H7 (cell line): Measurements from ENCODE around the gene ST3GAL2. TPM values are rescaled to one million over a fixed set of nuclear protein-coding genes. Genes with fewer than 3 reads are reported as not detected.
"Not testable (repeated sequence)": the region's sequence is repeated elsewhere in the genome, so short reads cannot be mapped to it uniquely, and the experiment has no call there.

Experiments
- DNase-seq: peaks from one replicate; pipeline ENCODE4 v3.0.0; 2012
- H3K27me3 ChIP-seq: 2 replicates; pipeline ENCODE4 v1.6.0; 2011; ENCODE audit warnings: mild to moderate bottlenecking, low read length; ENCODE audit not compliant: control insufficient read depth, insufficient read depth
- H3K36me3 ChIP-seq: replicated peaks from 2 replicates; pipeline ENCODE4 v1.5.1; 2011; ENCODE audit warnings: low read length; ENCODE audit not compliant: control insufficient read depth, insufficient read depth
- H3K4me3 ChIP-seq: 2 replicates; pipeline ENCODE4 v1.5.1; 2011; ENCODE audit warnings: low read depth, mild to moderate bottlenecking, control low read depth, low read length, moderate library complexity; ENCODE audit not compliant: insufficient read depth
- total RNA-seq: library from RNA; depleted of rRNA; stranded (reverse); fragments of >200 nt; shearing (Covaris generic); gene quantifications from 2 replicates; pipeline ENCODE4 v1.2.3, GENCODE V29; 2014

The ST3GAL2 gene
- total RNA-seq, 1 experiment from 2014 or later: 62.7 TPM

GRCh38 chr16:70398177-70398743, 40.6 kb downstream of the ST3GAL2 start:
- H3K36me3 ChIP-seq: peaks cover 27% of the 10 kb centered on the region
- DNase-seq: peak; percentile 25

GRCh38 chr16:70396246-70396904, 42.5 kb downstream of the ST3GAL2 start:
- peak; percentile 27 for DNase-seq
- H3K36me3 ChIP-seq: peaks cover 32% of the 10 kb centered on the region
- no peak overlapping the region for H3K4me3 ChIP-seq
- H3K27me3 ChIP-seq: no peaks in the 10 kb centered on the region

More at GRCh38 chr16:70398177-70398743, 40.6 kb downstream of the ST3GAL2 start:
- Histone ChIP-seq H3K4me3 (no peak overlapping the region), H3K27me3 (no peaks in the 10 kb centered on the region)

- H3K27me3 ChIP-seq: no peaks in the 10 kb centered on the region
- peaks cover 29% of the 10 kb centered on the region for H3K36me3 ChIP-seq
- DNase-seq: peak; percentile 96
- no peak overlapping the region for H3K4me3 ChIP-seq
Measured at GRCh38 chr16:70395345-70395901, 43.5 kb downstream of the ST3GAL2 start.

- H3K27me3 ChIP-seq: no peaks in the 10 kb centered on the region
- no peak overlapping the region for H3K4me3 ChIP-seq
- H3K36me3 ChIP-seq: peaks cover 25% of the 10 kb centered on the region
- no peak for DNase-seq
Measured at GRCh38 chr16:70394853-70395252, 44.0 kb downstream of the ST3GAL2 start.

- peak; percentile 13 for DNase-seq
- H3K27me3 ChIP-seq: no peaks in the 10 kb centered on the region
- H3K36me3 ChIP-seq: peaks cover 22% of the 10 kb centered on the region
- H3K4me3 ChIP-seq: no peak overlapping the region
Measured at GRCh38 chr16:70393662-70394061, 45.2 kb downstream of the ST3GAL2 start.

DNA sequence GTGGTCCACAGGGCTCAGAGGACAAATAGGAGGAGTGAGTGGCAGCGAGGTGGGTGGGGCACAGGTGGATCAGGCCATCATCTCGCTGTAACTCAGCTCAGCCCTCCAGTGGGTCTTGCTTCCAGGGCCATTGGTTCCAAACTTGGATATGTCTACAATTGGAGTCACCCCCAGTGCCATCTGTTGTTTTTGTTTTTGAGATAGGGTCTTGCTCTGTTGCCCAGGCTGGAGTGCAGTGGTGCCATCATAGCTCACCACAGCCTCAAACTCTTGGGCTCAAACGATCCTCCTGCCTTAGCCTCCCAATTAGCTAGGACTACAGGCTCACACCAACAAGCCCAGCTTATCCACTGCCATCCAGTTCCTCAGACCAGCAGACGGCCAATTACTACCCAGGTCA, 46.3 kb downstream of the ST3GAL2 start:
- DNase-seq: no peak
- peaks cover 23% of the 10 kb centered on the region for H3K36me3 ChIP-seq
- no peak overlapping the region for H3K4me3 ChIP-seq

GRCh38 chr16:70391881-70392481, 46.9 kb downstream of the ST3GAL2 start:
- Histone ChIP-seq H3K36me3 (peaks cover 23% of the 10 kb centered on the region), H3K27me3 (no peaks in the 10 kb centered on the region), H3K4me3 (no peak overlapping the region)
- no peak for DNase-seq

More for the DNA sequence above, 46.3 kb downstream of the ST3GAL2 start:
- no peaks in the 10 kb centered on the region for H3K27me3 ChIP-seq

- Histone ChIP-seq H3K27me3 (no peaks in the 10 kb centered on the region), H3K36me3 (peaks cover 23% of the 10 kb centered on the region), H3K4me3 (no peak overlapping the region)
- DNase-seq: no peak
Measured at GRCh38 chr16:70391446-70391845, 47.5 kb downstream of the ST3GAL2 start.

DNA sequence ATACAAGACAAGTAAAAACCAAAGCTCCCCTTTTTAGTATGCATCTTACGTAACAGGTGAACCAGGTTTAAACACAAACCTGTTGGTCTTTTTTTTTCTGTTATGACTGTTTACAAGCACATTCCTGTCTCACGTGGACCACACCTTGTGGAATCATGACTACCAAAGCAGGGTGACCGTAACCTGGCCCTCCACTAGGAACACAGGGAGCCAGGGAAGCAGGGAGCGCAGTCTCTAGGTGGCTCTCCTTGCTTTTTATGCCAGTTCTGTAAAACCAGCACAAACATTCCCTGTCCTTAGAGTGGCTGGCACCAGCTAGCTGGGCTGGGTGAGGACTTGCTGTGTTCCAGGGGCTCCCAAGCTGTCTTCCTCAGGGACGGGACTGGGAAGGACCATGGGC, 48.1 kb downstream of the ST3GAL2 start:
- Histone ChIP-seq H3K36me3 (peaks cover 23% of the 10 kb centered on the region), H3K27me3 (no peaks in the 10 kb centered on the region), H3K4me3 (no peak overlapping the region)
- no peak for DNase-seq

GRCh38 chr16:70388006-70388680, 50.8 kb downstream of the ST3GAL2 start:
- Histone ChIP-seq H3K36me3 (peaks cover 13% of the 10 kb centered on the region), H3K27me3 (no peaks in the 10 kb centered on the region), H3K4me3 (no peak overlapping the region)
- no peak for DNase-seq

GRCh38 chr16:70386289-70386986, 52.5 kb downstream of the ST3GAL2 start:
- peaks cover 12% of the 10 kb centered on the region for H3K36me3 ChIP-seq
- not testable (repeated sequence) for H3K4me3 ChIP-seq

DNA sequence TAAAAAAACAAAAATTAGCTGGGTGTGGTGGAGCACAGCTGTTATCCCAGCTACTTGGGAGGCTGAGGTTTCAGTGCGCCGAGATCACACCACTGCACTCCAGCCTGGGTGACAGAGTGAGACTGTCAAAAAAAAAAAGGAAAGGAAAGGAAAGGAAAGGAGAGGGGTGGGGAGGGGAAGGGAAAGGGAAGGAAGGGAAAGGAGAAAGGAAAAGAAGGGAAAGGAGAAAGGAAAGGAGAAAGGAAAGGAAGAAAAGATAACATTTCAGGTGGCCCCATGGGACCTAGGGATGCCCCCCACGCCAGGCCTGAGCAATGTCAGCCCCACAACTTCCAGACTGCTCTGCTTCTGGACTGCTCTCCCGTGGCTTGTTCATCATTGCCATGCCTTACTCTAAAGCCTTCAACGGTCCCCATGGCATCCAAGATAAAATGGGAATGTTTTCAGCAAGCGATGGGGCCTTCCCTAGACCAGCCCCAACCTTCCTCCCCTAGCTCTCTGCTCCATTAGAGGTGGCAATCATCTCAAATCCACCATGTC, 55.4 kb downstream of the ST3GAL2 start:
- no peak for DNase-seq
- Histone ChIP-seq H3K36me3 (peaks cover 12% of the 10 kb centered on the region), H3K27me3 (no peaks in the 10 kb centered on the region), H3K4me3 (no peak overlapping the region)

More at GRCh38 chr16:70386289-70386986, 52.5 kb downstream of the ST3GAL2 start:
- not testable (repeated sequence) for DNase-seq, H3K27me3 ChIP-seq

DNA sequence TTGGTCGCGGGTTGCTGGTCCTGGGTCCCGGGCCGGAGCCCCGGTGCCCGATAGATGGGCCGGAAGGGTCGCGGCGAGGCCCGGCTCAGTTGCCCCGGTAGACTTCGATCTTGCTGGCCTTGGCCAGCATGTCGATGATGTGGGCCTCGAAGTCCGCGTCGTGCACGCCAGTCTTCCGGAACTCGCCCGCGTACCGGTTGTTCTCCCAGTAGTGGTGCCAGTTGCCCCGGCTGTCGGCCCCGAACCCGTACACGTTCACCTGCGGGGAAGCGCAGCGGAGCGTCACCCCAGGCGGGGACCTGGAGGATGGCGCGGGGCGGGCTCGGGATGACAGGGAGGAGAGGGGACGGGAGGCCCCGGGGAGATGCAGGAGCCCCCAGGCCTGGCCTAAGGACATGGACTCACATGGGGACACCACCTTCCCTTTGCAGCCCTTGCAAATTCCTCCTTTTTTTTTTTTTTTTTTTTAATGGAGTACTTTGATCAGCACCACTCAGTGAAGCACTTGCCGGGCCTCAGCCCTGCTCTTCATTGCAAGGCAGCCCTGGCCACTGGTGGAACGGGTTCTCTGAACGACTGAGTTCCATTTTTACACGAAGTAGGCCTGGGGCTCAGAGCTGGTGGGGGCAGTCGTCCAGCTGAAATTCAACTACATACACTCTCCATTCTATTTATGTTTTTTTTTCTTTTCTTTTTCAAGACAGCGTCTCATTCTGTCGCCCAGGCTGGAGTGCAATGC, 57.1 kb downstream of the ST3GAL2 start:
- H3K4me3 ChIP-seq: peak overlapping the region; percentile 87
- H3K36me3 ChIP-seq: peaks cover 8% of the 10 kb centered on the region
- no peaks in the 10 kb centered on the region for H3K27me3 ChIP-seq
- DNase-seq: no peak
